Prostate gland (tissue), 2 donors: Measurements from ENCODE around the gene UST. TPM values are rescaled to one million over a fixed set of nuclear protein-coding genes. Genes with fewer than 3 reads are reported as not detected.

Experiments used
- DNase-seq: peaks from one replicate; pipeline ENCODE4 v3.0.0-alpha.2; 2019; ENCODE audit warnings: low spot score
- H3K27ac ChIP-seq, 2 donors: fragments of 200-600 bp; sonication (generic); 2 replicates each; pipeline ENCODE4 v1.5.1; 2017 to 2019
- H3K27me3 ChIP-seq: fragments of 200-600 bp; sonication (generic); replicated peaks from 2 replicates; pipeline ENCODE4 v1.5.1; 2019; ENCODE audit not compliant: insufficient read depth
- H3K36me3 ChIP-seq, 2 donors: fragments of 200-600 bp; sonication (generic); 1 replicate in 1 of 2; 2 replicates in 1 of 2; pipeline versions ENCODE4 v1.5.1 to v1.8.1; 2017 to 2019
- H3K4me1 ChIP-seq: fragments of 200-600 bp; sonication (generic); replicated peaks from 2 replicates; pipeline ENCODE4 v1.5.1; 2019
- H3K4me3 ChIP-seq, 2 donors: fragments of 200-600 bp; sonication (generic); 2 replicates each; pipeline ENCODE4 v1.5.1; 2017 to 2019
- H3K9me3 ChIP-seq: fragments of 200-600 bp; sonication (generic); 2 replicates; pipeline ENCODE4 v1.5.1; 2017
- CTCF ChIP-seq, 4 experiments: fragments of 200-600 bp in 2 of 4; fragments of 450-650 bp in 2 of 4; sonication (generic) in 2 of 4; IDR thresholded peaks; 1 replicate in 3 of 4; 2 replicates in 1 of 4; pipeline ENCODE4 v1.5.1; 2016 to 2019; ENCODE audit warnings: antibody characterized with exemption in 4 of 4, mild to moderate bottlenecking in 2 of 4, moderate library complexity in 2 of 4
- POLR2A ChIP-seq: fragments of 450-650 bp; IDR thresholded peaks from one replicate; pipeline ENCODE4 v1.6.1; 2016; ENCODE audit warnings: antibody characterized with exemption, mild to moderate bottlenecking
- POLR2AphosphoS5 ChIP-seq: sonication (generic); formaldehyde crosslinking; IDR thresholded peaks from one replicate; pipeline ENCODE4 v1.6.1; 2017; ENCODE audit warnings: antibody characterized with exemption
- WGBS: methylation state at CpG from one replicate; pipeline ENCODE4 v1.1.5; 2018; 5-methylcytosine and 5-hydroxymethylcytosine counted together
- intact Hi-C: fragments of 100-400 bp; cut with DNase I; formaldehyde crosslinking; loops from one replicate; pipeline ENCODE4 v1.14.2; 2022
- total RNA-seq, 2 donors: library from RNA; depleted of rRNA; stranded (reverse); fragments of >200 nt; gene quantifications; one replicate each; pipeline ENCODE4 v1.1.0, GENCODE V29; 2016

UST gene
- total RNA-seq, 2 donors from 2014 or later: 6.6 to 12.9 TPM

- Histone ChIP-seq H3K9me3 (no peaks in the 10 kb centered on the region), H3K4me3 (no peak overlapping the region), H3K27ac (no peak overlapping the region), H3K36me3 (no peaks in the 10 kb centered on the region), H3K27me3 (no peaks in the 10 kb centered on the region), H3K4me1 (no peaks in the 10 kb centered on the region)
- TF ChIP-seq CTCF (IDR thresholded peaks at IDR 0.05): no peak
- TF ChIP-seq POLR2A: no peak
- no peak for TF ChIP-seq POLR2AphosphoS5
- WGBS: 93% methylated on average over 2 of the region's 2 CpGs
- intact Hi-C loops: no loop called here
- no peak for DNase-seq
Observed at GRCh38 chr6:148825492-148825891, 78.7 kb downstream of the UST start.

DNA sequence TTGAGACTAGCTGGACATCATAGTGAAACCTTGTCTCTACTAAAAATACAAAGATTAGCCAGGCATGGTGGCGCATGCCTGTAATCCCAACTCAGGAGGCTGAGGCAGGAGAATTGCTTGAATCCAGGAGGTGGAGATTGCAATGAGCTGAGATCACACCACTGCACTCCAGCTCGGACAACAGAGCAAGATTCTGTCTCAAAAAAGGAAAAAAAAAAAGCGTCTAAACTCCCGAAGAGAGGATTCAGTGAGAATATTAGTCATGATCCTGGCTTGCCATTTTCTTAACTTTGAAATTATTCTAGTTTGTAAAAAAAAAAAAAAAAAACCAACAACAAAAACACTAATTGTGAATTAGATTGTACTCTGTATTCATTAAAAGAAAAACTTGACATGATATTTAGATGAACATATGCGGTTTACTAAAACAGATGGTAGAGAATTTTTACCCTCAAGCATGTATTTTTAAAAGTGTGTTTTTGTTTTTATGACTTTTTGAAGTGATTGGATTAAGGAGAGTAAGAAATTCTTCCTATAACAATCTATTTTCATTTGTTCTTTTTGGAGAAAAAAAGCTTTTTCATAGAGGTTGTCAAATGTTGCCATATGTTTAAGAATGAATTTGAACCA lies 80.7 kb downstream of the UST start:
- intact Hi-C loops: no loop called here

GRCh38 chr6:148828047-148828446 lies 81.2 kb downstream of the UST start:
- 98% methylated on average over 4 of the region's 4 CpGs for WGBS
- H3K4me1 ChIP-seq: no peaks in the 10 kb centered on the region
- intact Hi-C loops: no loop called here
- no peaks in the 10 kb centered on the region for H3K9me3 ChIP-seq
- H3K27ac ChIP-seq: no peak overlapping the region
- no peaks in the 10 kb centered on the region for H3K27me3 ChIP-seq
- no peak overlapping the region for H3K4me3 ChIP-seq
- no peak for TF ChIP-seq CTCF (IDR thresholded peaks at IDR 0.05)
- no peak for TF ChIP-seq POLR2A
- no peak for TF ChIP-seq POLR2AphosphoS5
- DNase-seq: no peak
- H3K36me3 ChIP-seq: no peaks in the 10 kb centered on the region

More for the DNA sequence above, 80.7 kb downstream of the UST start:
- Histone ChIP-seq H3K4me3 (no peak overlapping the region), H3K27ac (no peak overlapping the region), H3K27me3 (no peaks in the 10 kb centered on the region), H3K9me3 (no peaks in the 10 kb centered on the region), H3K4me1 (no peaks in the 10 kb centered on the region), H3K36me3 (no peaks in the 10 kb centered on the region)
- TF ChIP-seq POLR2A (no peak), CTCF (IDR thresholded peaks at IDR 0.05) (no peak)
- WGBS: 93% methylated on average over 5 of the region's 5 CpGs
- DNase-seq: no peak

- Histone ChIP-seq H3K27me3 (no peaks in the 10 kb centered on the region), H3K4me1 (no peaks in the 10 kb centered on the region), H3K27ac (no peak overlapping the region), H3K4me3 (no peak overlapping the region), H3K9me3 (no peaks in the 10 kb centered on the region), H3K36me3 (no peaks in the 10 kb centered on the region)
- intact Hi-C loops: no loop called here
- DNase-seq: no peak
- TF ChIP-seq CTCF (IDR thresholded peaks at IDR 0.05) (no peak), POLR2AphosphoS5 (no peak), POLR2A (no peak)
- WGBS: 82% methylated on average over 4 of the region's 4 CpGs
Observed at GRCh38 chr6:148829415-148830101, 82.7 kb downstream of the UST start.

GRCh38 chr6:148830614-148831013 lies 83.8 kb downstream of the UST start:
- no peaks in the 10 kb centered on the region for H3K9me3 ChIP-seq
- no peak overlapping the region for H3K27ac ChIP-seq
- no peak for DNase-seq
- intact Hi-C loops: no loop called here
- WGBS: 77% methylated on average over 3 of the region's 3 CpGs
- H3K4me1 ChIP-seq: no peaks in the 10 kb centered on the region
- no peak overlapping the region for H3K4me3 ChIP-seq
- H3K36me3 ChIP-seq: no peaks in the 10 kb centered on the region
- H3K27me3 ChIP-seq: no peaks in the 10 kb centered on the region
- TF ChIP-seq POLR2AphosphoS5 (no peak), CTCF (IDR thresholded peaks at IDR 0.05) (no peak), POLR2A (no peak)
